SW 1271 (cell line): Measurements from ENCODE around the gene AFAP1.

ENCODE experiments used
- DNase-seq, 2 experiments: peaks; one replicate each; lab custom pipeline; 2025; lab: John Stamatoyannopoulos, UW

Gene AFAP1

DNA sequence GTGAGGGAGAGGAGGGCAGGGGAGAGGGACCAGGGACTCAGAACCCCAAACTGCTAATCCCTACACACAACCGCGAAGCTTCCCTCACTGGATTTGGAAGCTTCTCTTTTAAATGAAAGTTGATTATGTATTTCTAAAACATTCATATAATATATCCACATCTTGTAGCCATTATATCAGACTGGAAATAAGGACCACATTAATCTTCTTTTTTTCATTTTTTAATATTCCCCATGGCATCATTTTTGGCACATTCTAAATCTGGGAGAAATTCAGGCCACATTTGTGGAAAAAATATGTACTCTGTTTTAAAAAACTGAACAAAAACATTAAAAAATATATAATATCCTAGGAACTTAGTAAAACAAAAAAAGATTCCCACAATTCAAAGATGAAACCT lies 97.8 kb downstream of the AFAP1 start:
- no peak for DNase-seq

GRCh38 chr4:7841071-7841470 lies 98.6 kb downstream of the AFAP1 start:
- DNase-seq, result no peak

- no peak for DNase-seq
Measured at GRCh38 chr4:7839856-7840255, 99.8 kb downstream of the AFAP1 start.

DNA sequence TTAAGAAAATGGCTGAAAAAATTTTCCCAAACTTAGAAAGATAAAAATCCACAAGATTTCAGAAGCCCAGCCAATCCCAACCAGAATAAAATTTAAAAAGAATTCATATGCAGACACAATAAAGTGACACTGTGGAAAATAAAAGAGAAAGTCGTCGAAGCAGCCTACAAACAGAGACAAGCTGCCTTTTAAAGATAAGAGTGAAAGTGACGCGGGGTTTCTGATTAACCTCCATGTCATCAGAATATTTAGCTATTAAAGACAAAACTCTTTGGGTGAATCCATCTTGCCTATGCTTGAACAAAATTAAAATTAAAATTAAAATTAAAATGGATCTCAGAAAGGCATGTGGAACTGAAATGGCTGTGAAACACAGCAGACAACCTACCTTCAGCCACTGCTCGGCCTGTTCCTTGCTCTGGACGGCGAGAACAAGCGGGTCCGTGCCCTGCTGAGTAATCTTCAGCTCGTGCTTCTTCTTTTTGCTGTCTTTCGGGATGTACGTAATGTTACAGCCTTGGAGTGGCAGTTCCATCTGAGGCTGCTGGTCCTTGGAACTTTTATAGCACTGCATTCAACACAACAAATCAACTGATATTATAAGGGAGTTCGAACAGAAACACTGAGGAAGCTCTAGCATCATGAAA lies 101.4 kb downstream of the AFAP1 start:
- DNase-seq, result no peak

GRCh38 chr4:7837597-7838135 lies 102.0 kb downstream of the AFAP1 start:
- no peak for DNase-seq

GRCh38 chr4:7831858-7832730 lies 107.6 kb downstream of the AFAP1 start:
- DNase-seq, result no peak

DNA sequence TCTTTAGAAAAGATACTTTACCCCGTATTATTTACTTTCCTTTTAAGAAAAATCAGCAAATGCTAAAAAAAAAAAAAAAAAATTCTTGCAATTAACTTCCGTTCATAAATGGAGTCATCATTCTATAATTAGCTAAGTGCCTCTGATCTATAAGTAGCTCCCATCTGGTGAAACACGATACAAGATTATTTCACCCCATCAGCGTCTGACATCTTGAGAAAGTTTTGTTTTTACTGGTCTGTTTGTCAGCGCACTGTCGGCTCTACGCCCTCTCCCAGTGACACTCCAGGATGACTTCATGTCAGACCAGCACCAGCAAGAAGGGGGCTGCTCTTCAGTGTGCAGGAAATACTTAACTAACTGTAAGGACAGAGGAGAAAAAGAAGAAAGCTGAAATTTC lies 108.3 kb downstream of the AFAP1 start:
- DNase-seq, result no peak

- DNase-seq, result no peak
Measured at GRCh38 chr4:7830747-7831146, 108.9 kb downstream of the AFAP1 start.

DNA sequence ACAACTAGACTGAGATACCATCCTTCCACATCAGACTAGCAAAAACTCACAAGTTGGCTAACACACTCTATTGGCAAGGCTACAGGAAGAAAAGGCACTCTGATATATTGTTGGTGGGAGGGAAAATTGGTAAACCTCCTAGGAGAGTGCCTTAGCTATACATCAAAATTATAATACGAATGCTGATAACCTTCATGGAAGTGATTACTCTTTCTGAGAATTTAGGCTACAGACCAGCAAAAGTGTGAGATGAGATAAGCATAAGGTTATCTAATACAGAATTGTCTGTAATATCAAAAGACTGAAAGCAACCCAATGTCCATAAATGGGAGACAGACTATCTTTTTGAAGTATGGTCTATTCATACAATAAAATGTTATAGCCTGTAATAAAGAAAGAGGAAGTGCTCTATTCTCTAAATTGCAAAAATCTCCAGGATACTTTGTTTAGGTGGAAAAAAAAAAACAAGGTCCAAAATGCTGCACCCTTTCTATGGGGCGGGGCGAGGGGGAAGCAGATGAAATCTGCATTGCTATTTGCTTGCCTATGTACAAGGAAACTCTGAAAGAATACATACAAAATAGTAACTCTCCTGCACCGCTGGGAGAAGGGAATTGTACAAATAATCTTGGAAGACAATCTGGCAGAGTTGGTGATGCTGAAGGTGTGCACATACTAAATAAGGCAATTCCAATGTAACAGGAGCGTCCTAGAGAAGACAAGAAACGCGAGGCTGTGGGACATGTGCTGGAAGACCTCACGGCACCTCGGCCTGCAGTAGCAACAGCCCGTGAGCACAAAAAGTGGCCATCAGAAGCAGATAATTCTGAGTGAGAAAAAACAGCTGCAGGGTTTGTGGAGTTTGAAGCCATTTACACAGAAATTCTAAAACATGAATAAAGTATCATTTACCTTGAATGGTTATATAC lies 109.7 kb downstream of the AFAP1 start:
- no peak for DNase-seq

DNA sequence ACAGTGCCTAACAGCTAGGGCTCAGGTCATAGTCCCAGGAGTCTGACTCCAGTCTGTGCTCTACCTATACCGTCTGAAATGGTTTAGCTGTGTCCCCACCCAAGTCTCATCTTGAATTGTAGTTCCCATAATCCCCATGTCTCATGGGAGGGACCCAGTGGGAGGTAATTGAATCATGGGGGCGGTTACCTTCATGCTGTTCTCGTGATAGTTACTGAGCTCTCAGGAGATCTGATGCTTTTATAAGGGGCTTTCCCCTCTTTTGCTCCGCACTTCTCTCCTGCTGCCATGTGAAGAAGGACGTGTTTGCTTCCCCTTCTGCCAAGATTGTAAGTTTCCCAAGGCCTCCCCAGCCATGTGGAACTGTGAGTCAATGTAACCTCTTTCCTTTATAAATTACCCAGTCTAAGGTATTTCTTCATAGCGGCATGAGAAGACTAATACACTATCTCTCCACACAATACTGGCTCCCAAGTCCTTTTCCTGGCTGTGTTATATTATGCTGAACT lies 110.8 kb downstream of the AFAP1 start:
- DNase-seq, result no peak

GRCh38 chr4:7828011-7828720 lies 111.5 kb downstream of the AFAP1 start:
- peak in 1 of 2 experiments; percentile 76 for DNase-seq

DNA sequence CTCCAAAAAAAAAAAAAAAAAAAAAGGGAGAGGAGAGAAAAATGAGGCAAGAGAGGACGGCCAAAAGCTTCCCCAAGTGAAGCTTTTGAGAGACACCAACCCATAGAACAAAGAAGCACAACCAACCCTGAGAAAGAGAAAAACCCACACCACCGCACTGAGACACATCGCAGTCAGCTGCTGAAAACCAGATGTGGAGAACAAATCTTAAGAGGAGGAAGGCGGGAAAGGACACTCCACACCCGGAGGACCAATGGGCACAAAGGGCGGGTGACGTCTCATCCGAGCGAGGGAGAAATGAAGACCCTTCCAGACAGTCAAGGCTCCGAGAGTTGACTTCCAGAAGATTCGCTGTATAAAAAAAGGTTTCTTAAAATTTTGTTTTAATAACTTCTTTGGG lies 112.1 kb downstream of the AFAP1 start:
- no peak for DNase-seq

GRCh38 chr4:7826909-7827306 lies 112.8 kb downstream of the AFAP1 start:
- no peak for DNase-seq

GRCh38 chr4:7826176-7826908 lies 113.3 kb downstream of the AFAP1 start:
- no peak for DNase-seq

DNA sequence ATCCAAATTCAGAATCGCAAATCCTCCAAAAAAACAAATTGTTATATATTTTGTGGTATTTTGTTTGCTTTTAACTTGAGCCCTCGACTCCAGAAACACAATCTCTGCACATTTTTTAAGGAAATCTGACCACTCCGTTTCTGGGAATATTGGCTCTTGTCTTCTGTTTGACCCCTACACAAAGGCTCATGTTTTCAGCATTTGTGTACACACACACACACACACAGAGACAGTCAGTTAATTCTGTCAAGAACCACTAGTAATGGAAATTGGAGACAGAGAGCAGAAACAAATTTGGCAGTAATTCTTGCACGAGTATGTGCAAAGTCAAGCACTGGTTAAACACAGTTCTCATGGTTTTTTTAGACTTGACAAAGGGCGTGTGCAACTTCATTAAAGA lies 115.4 kb downstream of the AFAP1 start:
- DNase-seq, result no peak

GRCh38 chr4:7823416-7823824 lies 116.2 kb downstream of the AFAP1 start:
- DNase-seq, result no peak

DNA sequence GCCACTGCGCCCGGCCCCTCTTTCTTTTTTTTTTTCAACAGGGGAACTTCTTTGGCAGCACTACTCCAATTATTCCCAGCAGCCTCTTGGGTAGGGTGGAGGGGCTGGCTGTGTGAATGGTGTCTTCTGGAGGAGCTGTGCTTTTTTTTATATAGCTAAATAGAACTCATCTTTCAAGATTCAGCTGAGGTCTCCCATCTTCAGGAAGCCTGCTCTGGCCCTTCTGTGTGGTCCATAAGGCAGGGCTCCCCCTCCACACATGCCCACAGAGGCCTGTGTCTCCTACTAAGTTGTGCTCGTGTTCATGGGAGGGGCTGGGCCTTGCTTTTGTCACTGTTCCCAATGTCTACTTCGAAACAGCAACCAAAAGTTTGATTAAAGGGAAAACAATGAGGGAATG lies 116.8 kb downstream of the AFAP1 start:
- no peak for DNase-seq

GRCh38 chr4:7822137-7822505 lies 117.5 kb downstream of the AFAP1 start:
- no peak for DNase-seq

- no peak for DNase-seq
Measured at GRCh38 chr4:7821245-7822136, 118.2 kb downstream of the AFAP1 start.
